ENCODE results near the gene GRPEL2. TPM values are rescaled to one million over a fixed set of nuclear protein-coding genes. Genes with fewer than 3 reads are reported as not detected.

GRPEL2 gene
- total RNA-seq, 4 donors from 2014 or later = 6.3 to 19.0 (median 10.9) TPM

GRCh38 chr5:149381261-149381985, 36.1 kb downstream of the GRPEL2 start:
- TF ChIP-seq, protein P1, sequence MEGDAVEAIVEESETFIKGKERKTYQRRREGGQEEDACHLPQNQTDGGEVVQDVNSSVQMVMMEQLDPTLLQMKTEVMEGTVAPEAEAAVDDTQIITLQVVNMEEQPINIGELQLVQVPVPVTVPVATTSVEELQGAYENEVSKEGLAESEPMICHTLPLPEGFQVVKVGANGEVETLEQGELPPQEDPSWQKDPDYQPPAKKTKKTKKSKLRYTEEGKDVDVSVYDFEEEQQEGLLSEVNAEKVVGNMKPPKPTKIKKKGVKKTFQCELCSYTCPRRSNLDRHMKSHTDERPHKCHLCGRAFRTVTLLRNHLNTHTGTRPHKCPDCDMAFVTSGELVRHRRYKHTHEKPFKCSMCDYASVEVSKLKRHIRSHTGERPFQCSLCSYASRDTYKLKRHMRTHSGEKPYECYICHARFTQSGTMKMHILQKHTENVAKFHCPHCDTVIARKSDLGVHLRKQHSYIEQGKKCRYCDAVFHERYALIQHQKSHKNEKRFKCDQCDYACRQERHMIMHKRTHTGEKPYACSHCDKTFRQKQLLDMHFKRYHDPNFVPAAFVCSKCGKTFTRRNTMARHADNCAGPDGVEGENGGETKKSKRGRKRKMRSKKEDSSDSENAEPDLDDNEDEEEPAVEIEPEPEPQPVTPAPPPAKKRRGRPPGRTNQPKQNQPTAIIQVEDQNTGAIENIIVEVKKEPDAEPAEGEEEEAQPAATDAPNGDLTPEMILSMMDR (IDR thresholded peaks at IDR 0.05) = no peak
- TF ChIP-seq POLR2A (IDR thresholded peaks at IDR 0.05) = no peak
- Histone ChIP-seq H3K9me3 (no peaks in the 10 kb centered on the region), H3K27me3 (no peaks in the 10 kb centered on the region), H3K4me3 (peak overlapping the region in 1 of 4 donors; percentile 8), H3K4me1 (peaks cover 0 to 12% (median 0%) of the 10 kb centered on the region in 4 donors), H3K36me3 (no peaks in the 10 kb centered on the region), H3K27ac (peak overlapping the region; percentile 20 to 80 (median 58))
- DNase-seq = no peak

GRCh38 chr5:149381986-149382338, 36.7 kb downstream of the GRPEL2 start:
- DNase-seq = peak; percentile 56 to 89 (median 84)
- no peaks in the 10 kb centered on the region for H3K36me3 ChIP-seq
- H3K27ac ChIP-seq = peak overlapping the region in 3 of 4 donors; percentile 20 to 80 (median 68)
- no peaks in the 10 kb centered on the region for H3K9me3 ChIP-seq
- TF ChIP-seq POLR2A (IDR thresholded peaks at IDR 0.05) = no peak
- TF ChIP-seq, protein P1 (IDR thresholded peaks at IDR 0.05) = peak; percentile 71 to 87 (median 86)
- peak overlapping the region in 1 of 4 donors; percentile 8 for H3K4me3 ChIP-seq
- no peaks in the 10 kb centered on the region for H3K27me3 ChIP-seq
- H3K4me1 ChIP-seq = peaks cover 0 to 12% (median 0%) of the 10 kb centered on the region in 4 donors

DNA sequence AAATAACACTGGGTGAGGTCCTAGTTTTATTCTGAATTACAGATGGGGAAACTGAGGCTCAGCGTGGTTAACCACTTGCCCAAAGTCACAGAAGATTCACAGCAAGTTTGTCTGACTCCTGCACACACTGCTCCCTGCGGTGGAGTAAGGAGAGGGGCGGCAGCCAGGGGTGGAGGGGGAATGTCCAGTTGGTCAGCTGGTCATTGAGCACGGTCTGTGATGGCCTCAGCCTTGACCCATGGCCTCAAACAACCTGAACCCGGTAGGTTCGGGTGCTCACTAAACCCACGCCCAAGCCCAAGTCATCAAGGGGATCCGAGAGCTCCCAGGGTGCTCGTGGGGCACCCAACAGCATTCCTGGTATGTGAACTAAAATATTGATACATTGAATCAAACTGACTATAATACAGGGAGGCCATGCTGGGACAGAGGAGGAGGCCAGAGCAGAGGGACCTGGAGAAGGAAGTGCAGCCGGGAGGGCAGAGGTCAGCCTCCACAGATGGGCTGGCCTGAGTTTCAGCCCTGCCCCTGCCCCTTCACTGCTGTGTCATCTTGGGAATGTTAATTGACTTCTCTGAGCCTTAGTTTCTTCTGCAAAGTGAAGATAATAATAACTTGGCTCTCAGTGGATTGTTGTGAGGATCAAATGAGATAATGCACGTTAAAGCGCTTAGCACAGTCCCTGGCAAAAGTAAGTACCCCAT, 37.4 kb downstream of the GRPEL2 start:
- Histone ChIP-seq H3K4me3 (peak overlapping the region in 1 of 4 donors; percentile 8), H3K4me1 (peaks cover 0 to 12% (median 0%) of the 10 kb centered on the region in 4 donors), H3K36me3 (no peaks in the 10 kb centered on the region), H3K27ac (peak overlapping the region; percentile 20 to 80 (median 52)), H3K9me3 (no peaks in the 10 kb centered on the region), H3K27me3 (no peaks in the 10 kb centered on the region)
- DNase-seq = no peak
- TF ChIP-seq POLR2A (IDR thresholded peaks at IDR 0.05) = no peak
- TF ChIP-seq, protein P1 (IDR thresholded peaks at IDR 0.05) = no peak

DNA sequence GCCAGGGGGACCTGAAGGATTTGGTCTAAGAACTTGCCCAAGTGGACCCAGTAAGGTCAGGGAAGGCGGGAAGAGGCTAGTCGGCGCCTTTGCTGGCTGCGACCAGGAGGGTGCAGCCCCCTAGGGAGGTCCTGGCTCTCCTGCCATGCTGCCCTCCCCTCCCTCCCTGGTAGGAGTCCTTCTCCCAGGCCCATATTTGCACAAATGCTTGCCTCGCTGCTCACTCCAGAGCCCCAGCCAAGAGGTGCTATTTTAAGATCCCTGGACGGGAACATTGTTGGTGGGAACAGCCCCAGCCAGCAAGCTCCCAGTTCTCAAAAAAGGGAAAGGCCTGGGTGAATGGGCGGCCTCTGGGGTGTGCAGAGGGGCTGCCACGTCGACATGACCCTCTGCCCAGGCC, 38.1 kb downstream of the GRPEL2 start:
- DNase-seq = no peak
- Histone ChIP-seq H3K9me3 (no peaks in the 10 kb centered on the region), H3K36me3 (no peaks in the 10 kb centered on the region), H3K27ac (peak overlapping the region; percentile 36 to 80 (median 56)), H3K4me3 (no peak overlapping the region), H3K27me3 (no peaks in the 10 kb centered on the region), H3K4me1 (peaks cover 0 to 12% (median 0%) of the 10 kb centered on the region in 4 donors)
- TF ChIP-seq, protein P1 (IDR thresholded peaks at IDR 0.05) = no peak
- no peak for TF ChIP-seq POLR2A (IDR thresholded peaks at IDR 0.05)

DNA sequence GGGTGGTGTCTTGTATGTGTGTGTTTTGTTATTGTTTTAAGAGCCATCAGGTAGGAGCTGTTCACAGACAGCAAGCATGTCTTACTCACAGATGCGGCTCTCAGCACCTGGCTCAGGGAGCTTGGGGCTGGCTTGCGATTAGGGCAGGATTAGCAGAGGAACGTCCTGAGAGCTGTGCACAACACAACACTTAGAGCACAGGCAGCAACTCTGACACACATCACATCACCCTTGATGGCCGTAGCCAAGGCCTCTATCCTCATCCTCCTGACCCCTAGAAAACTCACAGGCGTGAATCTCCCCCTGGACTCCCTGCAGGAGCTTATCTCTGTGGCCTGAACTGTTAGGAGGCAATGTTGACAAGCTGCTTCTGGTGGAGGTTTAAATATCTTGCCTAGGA, 40.9 kb downstream of the GRPEL2 start:
- no peak overlapping the region for H3K4me3 ChIP-seq
- H3K27ac ChIP-seq = peak overlapping the region; percentile 56 to 80 (median 64)
- no peaks in the 10 kb centered on the region for H3K9me3 ChIP-seq
- H3K36me3 ChIP-seq = no peaks in the 10 kb centered on the region
- H3K27me3 ChIP-seq = no peaks in the 10 kb centered on the region
- TF ChIP-seq, protein P1 (IDR thresholded peaks at IDR 0.05) = no peak
- no peak for TF ChIP-seq POLR2A (IDR thresholded peaks at IDR 0.05)
- DNase-seq = no peak
- H3K4me1 ChIP-seq = peaks cover 0 to 7% (median 0%) of the 10 kb centered on the region in 4 donors
